GM19468 (cell line): ENCODE results near the gene ZCCHC10.

Experiments
- ATAC-seq: cut with Tn5 transposase; IDR thresholded peaks from one replicate; pipeline ENCODE4 v1.9.1; 2021; ENCODE audit warnings: mild to moderate bottlenecking, moderate library complexity, moderate number of reproducible peaks; ENCODE audit not compliant: unreplicated experiment; ENCODE audit errors: extremely low read depth

ZCCHC10 gene

GRCh38 chr5:133025804-133026663, at the start of gene ZCCHC10:
Gene ZCCHC10 (minus strand): TSS chr5:133026549. CDS start chr5:133026537, 12 bp downstream.
- peak; percentile 89 for ATAC-seq

- ATAC-seq: no peak
Observed at GRCh38 chr5:133075572-133076536, 49.5 kb upstream of the ZCCHC10 start.

- ATAC-seq: no peak
Observed at GRCh38 chr5:133072021-133072420, 45.7 kb upstream of the ZCCHC10 start.

GRCh38 chr5:133066045-133066444, 39.7 kb upstream of the ZCCHC10 start:
- no peak for ATAC-seq

- ATAC-seq: no peak
Observed at GRCh38 chr5:133065471-133065870, 39.1 kb upstream of the ZCCHC10 start.

- no peak for ATAC-seq
Observed at GRCh38 chr5:133063965-133064364, 37.6 kb upstream of the ZCCHC10 start.

- no peak for ATAC-seq
Observed at GRCh38 chr5:133062276-133062675, 35.9 kb upstream of the ZCCHC10 start.

GRCh38 chr5:133059621-133060020, 33.3 kb upstream of the ZCCHC10 start:
- no peak for ATAC-seq

- ATAC-seq: no peak
Observed at GRCh38 chr5:133056891-133057290, 30.5 kb upstream of the ZCCHC10 start.

GRCh38 chr5:133054697-133055471, 28.5 kb upstream of the ZCCHC10 start:
- no peak for ATAC-seq

GRCh38 chr5:133053448-133053847, 27.1 kb upstream of the ZCCHC10 start:
- ATAC-seq: no peak

GRCh38 chr5:133052317-133053175, 26.2 kb upstream of the ZCCHC10 start:
- no peak for ATAC-seq

GRCh38 chr5:133051542-133052316, 25.4 kb upstream of the ZCCHC10 start, which contains the start of gene HSPA4:
Gene HSPA4 (plus strand): TSS chr5:133052013. CDS start chr5:133052251, 238 bp downstream.
- peak; percentile 77 for ATAC-seq

GRCh38 chr5:133051061-133051541, 24.8 kb upstream of the ZCCHC10 start:
- ATAC-seq: no peak

GRCh38 chr5:133050521-133050920, 24.2 kb upstream of the ZCCHC10 start:
- no peak for ATAC-seq

- ATAC-seq: no peak
Observed at GRCh38 chr5:133049726-133050048, 23.3 kb upstream of the ZCCHC10 start.

- no peak for ATAC-seq
Observed at GRCh38 chr5:133048993-133049725, 22.8 kb upstream of the ZCCHC10 start.

- ATAC-seq: no peak
Observed at GRCh38 chr5:133047404-133047803, 21.1 kb upstream of the ZCCHC10 start.
